ENCODE results near the gene ADCY10. TPM values are rescaled to one million over a fixed set of nuclear protein-coding genes. Genes with fewer than 3 reads are reported as not detected.

Gene ADCY10, protein sequence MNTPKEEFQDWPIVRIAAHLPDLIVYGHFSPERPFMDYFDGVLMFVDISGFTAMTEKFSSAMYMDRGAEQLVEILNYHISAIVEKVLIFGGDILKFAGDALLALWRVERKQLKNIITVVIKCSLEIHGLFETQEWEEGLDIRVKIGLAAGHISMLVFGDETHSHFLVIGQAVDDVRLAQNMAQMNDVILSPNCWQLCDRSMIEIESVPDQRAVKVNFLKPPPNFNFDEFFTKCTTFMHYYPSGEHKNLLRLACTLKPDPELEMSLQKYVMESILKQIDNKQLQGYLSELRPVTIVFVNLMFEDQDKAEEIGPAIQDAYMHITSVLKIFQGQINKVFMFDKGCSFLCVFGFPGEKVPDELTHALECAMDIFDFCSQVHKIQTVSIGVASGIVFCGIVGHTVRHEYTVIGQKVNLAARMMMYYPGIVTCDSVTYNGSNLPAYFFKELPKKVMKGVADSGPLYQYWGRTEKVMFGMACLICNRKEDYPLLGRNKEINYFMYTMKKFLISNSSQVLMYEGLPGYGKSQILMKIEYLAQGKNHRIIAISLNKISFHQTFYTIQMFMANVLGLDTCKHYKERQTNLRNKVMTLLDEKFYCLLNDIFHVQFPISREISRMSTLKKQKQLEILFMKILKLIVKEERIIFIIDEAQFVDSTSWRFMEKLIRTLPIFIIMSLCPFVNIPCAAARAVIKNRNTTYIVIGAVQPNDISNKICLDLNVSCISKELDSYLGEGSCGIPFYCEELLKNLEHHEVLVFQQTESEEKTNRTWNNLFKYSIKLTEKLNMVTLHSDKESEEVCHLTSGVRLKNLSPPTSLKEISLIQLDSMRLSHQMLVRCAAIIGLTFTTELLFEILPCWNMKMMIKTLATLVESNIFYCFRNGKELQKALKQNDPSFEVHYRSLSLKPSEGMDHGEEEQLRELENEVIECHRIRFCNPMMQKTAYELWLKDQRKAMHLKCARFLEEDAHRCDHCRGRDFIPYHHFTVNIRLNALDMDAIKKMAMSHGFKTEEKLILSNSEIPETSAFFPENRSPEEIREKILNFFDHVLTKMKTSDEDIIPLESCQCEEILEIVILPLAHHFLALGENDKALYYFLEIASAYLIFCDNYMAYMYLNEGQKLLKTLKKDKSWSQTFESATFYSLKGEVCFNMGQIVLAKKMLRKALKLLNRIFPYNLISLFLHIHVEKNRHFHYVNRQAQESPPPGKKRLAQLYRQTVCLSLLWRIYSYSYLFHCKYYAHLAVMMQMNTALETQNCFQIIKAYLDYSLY (N-terminal part only)
- under 0.01 TPM in 2 replicates for total RNA-seq

GRCh38 chr1:167913895-167914496 lies at the start of gene ADCY10:
ADCY10 (minus strand) TSS chr1:167914134; CDS start chr1:167905140, 8,994 bp downstream.

DNA sequence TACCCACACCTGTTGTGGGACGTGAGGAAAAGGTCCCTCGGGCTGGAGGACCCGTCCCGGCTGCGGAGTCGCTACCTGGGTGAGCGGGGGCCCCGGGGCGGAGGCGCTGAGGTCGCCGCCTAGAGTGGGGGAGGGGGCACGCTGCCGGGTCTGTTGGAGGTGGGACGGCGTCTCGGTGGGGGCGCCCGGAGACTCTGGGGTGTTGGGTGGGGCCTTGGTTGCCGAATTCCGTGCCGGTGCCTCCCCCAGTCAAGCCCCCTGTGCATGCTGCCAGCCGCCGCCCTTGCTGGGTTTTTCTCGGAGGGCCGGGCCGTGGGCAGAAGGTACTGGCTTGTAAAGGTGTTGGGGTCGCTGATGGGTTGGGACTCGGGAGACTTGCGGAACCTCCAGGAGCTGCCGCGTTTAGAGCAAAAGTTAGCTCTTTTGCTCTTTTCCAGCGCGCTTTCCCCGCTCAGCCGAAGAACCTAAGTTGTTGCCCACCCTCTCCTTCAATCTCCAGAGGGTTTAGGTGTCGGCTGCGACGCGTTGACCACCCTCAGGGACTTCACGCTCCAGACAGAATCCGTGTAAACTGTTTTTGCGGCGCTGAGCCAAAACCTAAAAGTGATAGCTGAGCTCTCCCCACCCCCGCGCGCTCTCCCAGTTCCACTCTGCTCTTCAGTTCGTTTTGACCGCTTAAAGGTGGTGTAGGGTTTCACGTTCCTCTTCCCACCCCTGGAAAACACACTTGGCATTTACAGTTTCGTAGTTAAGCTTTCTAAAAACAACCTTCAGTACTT lies 23.2 kb upstream of the ADCY10 start, which contains the start of gene MPC2:
Gene MPC2 (minus strand): TSS at position 143 of the 779 bp plus-strand sequence. CDS start 1,231 bp downstream, outside the sequence.

GRCh38 chr1:167936068-167936929 lies 22.4 kb upstream of the ADCY10 start, which contains the start of gene DCAF6:
DCAF6 (plus strand) TSS chr1:167936683; CDS start chr1:167936912, 229 bp downstream.

Other genes starting within 250 kb of the ADCY10 start
- gene MPZL1, start 192.2 kb downstream of the ADCY10 start, total RNA-seq: 91.6 and 115 TPM in 2 replicates
- 38.8 and 44.2 TPM in 2 replicates for gene DCAF6, start 22.5 kb upstream of the ADCY10 start, total RNA-seq
- gene MPC2, start 22.9 kb upstream of the ADCY10 start, total RNA-seq: 17.9 and 20.5 TPM in 2 replicates
- gene GPR161, start 222.8 kb upstream of the ADCY10 start, total RNA-seq: 18.5 and 19.3 TPM in 2 replicates

Measured in epithelial cell of umbilical artery (primary cell).